CMK (cell line): ENCODE data around the gene CWC15.
"Not testable (repeated sequence)": the region's sequence is repeated elsewhere in the genome, so short reads cannot be mapped to it uniquely, and the experiment has no call there.

Experiments
- DNase-seq: peaks from one replicate; pipeline ENCODE4 v3.0.0-alpha.2; 2010; ENCODE audit warnings: low read depth

CWC15 gene

DNA sequence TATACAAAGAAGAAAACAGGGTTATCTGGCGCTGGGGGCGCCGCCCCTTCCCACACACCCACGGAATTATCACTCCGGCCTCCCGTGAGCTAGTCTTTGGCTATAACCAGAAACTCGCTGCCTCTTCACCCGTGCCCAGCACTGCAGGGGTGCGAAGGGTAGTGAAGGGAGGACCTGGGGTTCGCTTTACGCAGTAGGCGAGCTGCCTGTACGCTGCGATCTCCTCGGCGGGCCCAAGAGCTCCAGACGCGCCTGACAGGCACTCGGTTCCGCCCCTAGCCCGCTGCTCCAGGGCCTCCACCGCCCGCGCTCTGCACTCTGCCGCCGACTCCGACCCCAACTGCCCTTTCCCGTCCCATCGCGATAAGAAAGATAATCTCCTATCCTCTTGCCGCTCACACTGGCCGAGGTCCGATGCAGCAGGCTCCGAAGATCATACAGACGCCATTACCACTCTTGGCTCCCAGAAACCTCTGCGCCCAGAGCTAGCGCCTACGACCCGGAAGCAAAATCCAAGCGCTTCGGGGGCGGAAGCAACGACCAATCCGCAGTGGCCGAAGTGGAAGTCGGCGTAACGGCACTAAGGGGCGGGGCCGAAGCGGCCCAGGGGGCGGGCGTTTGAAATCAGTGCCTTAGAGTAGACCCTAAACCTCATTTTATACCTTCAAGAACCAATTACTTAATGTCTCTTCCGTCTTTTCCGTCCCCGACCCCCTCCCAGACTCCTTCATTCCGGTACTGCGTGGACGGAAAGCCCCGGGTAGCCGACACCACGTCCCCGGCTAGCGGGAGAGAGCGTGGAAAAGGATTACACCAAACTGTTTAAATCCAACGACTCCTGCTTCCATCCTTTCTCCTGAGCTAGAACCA is at the start of gene CWC15, which contains the start of gene KDM4D:
TSS of gene CWC15 (minus strand) at position 458 of the 870 bp plus-strand sequence. CDS start 1,371 bp downstream, outside the sequence.
TSS of gene KDM4D (plus strand) at position 611 of the 870 bp plus-strand sequence. CDS start 23,664 bp downstream, outside the sequence.
- DNase-seq: peak; percentile 75

DNA sequence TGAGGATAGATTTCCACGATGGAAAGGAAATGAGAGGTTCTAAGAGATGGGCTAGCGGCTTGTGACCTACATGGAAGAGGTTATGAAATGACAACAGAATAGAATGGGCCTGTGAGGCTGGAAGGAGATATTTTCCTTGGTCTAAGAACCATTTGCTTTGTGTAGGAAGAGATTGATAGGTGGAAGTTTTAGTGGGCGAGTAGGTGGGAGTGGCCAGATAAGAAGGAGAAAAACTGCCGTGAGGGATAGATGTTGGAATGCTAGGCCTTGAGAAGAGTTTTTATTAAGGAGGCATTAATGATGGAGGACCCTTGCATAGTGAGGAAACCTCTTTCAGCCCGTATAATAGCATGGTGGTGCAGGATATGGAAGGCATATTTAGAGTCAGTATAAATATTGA is 48.1 kb upstream of the CWC15 start:
- not testable (repeated sequence) for DNase-seq

DNA sequence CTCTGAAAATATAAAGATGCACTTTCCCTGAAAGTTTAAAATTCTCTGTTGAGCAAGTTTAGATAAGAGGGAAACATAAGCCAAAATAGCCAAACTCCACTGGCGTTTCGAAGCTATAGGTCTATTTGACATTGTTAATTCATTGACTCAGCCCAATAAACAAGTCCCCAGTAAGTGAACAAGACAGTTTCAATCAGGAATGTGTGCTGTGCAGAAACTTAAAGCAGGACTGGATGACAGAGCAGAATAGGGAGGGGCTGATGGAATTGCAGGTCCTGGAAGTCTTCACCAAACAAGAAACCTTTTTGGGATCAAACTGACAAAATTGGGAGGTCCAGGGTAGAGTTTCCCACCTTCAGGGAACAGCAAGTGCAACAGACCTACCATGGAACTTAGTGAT is 42.8 kb upstream of the CWC15 start:
- no peak for DNase-seq

- no peak for DNase-seq
Observed at GRCh38 chr11:95014184-95014821, 40.9 kb upstream of the CWC15 start.

- DNase-seq: no peak
Observed at GRCh38 chr11:95011376-95011775, 38.0 kb upstream of the CWC15 start.

GRCh38 chr11:95005642-95006041 is 32.3 kb upstream of the CWC15 start:
- DNase-seq: no peak

DNA sequence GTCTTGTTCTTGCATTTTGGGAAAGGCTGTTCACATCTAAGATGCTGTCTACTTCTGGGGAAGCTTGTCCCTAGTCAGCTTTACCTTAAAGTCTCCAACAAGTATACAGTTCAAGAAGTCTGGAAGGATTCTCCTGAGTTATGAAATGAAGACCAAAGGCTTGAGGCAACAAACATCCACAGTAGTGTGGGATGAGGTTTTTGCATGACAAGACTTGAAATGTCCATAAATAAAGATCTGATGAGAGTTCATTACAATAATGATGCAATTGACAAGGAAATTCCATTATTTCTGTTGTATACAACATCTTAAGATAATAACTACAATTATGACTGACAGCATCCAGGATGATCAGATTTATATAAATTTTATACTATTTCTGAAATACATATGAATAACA is 30.4 kb upstream of the CWC15 start:
- no peak for DNase-seq

- DNase-seq: no peak
Observed at GRCh38 chr11:94998285-94998684, 24.9 kb upstream of the CWC15 start.

DNA sequence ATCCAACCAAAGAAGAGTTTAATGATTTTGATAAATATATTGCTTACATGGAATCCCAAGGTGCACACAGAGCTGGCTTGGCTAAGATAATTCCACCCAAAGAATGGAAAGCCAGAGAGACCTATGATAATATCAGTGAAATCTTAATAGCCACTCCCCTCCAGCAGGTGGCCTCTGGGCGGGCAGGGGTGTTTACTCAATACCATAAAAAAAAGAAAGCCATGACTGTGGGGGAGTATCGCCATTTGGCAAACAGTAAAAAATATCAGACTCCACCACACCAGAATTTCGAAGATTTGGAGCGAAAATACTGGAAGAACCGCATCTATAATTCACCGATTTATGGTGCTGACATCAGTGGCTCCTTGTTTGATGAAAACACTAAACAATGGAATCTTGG is 24.1 kb upstream of the CWC15 start:
- DNase-seq: no peak

- no peak for DNase-seq
Observed at GRCh38 chr11:94993400-94993943, 20.1 kb upstream of the CWC15 start.

DNA sequence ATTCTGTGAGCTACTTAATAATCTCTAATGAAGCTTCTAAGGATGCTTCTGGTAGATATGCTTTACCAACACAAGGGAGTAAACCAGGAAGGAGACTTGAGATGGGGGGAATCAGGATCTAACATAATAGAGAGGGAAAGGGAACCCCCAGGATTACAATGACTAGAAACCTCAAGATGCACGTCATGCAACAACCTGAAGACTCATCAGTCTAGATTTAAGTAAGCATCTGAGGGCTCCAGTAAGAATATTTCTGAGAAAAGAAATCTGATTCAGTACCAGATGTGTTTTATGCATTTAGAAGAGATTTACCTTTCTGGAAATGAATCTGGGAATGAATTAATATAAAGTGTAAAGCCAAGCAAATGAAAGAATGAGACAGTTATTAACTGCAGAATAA is 15.4 kb upstream of the CWC15 start:
- no peak for DNase-seq

DNA sequence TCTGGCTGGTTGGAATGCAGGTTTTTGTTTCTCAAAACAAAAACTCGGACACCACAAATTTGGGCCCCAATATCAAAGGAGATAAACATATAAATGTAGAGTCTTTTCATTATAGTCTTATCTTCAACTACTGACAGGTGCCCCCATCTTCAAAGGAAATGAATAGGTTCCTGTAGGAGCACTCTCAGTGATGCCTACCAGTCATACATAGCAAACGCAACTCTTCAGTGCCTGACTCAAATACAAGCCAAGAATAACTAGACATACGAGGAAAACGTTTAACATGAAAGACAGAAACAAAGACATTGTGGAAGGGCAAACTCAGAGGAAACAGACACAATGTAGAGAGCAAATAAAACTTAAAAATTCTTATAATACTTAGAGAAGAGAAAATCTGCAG is 14.0 kb upstream of the CWC15 start:
- no peak for DNase-seq

DNA sequence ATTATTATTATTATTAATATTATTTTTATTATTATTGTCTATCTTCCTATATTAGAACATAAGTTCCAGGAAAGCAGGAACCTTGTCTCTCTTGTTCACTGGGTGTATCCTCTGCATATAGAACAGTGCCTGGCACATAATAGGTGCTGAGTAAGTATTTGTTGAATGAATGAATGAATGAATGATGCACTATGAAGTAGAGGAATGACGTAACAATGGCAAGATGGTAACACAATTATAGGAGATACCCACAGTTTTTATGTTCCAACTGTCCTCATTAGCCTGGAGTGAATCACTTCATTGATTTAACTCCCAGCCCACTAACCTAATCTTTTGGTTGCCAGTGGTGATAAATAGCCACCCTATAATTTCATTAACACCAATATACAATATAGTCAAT is 2.2 kb upstream of the CWC15 start:
- no peak for DNase-seq

DNA sequence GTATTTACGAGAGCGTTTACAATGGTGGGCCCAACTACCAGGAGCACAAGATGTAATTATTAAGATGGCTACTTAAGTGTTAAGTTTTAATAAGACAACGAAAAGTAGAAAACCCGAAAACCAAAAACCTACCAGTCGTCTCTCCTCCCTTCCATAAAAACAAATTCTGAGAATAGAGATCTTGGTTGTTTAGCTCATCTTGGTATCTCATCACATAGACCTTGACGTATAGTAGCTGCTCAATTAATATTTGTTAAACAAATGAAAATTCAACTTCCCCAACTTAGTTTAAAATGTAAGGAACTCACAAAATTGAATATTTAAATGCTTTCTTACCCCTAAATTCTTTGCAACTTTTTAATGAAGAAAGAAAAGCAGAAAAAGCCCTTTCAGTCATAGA is 822 bp upstream of the CWC15 start:
- no peak for DNase-seq

GRCh38 chr11:94972700-94973098 is 657 bp downstream of the CWC15 start:
- DNase-seq: no peak

DNA sequence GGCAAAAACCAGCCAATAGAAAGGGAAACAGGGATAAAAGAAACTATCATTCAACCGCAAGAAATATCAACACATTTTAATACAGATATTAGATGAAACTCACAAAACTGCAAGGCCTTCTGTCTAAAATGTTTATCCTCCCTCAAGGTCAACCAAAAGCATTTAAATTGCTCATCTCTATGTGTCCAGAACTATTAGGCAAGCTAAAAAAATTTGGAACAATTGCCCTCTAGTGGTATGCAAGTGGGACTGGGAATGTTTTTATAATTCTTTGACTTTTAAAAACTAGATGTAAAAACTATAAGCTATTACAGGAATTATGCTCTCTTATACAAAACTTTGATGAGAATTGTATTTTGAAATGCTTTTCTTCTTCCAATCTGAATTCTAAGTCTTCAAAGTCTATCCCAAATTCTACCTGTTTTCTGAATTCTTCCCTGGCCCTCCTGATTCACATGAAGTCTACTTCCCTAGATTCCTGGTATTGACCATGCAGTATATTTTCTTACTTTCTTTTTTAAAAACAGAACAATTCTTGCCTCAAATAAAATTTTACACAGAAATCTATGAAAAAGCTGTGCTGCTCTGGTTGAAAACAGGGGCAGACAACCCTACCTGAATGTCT is 4.9 kb downstream of the CWC15 start:
- DNase-seq: peak; percentile 21

- no peak for DNase-seq
Observed at GRCh38 chr11:94964934-94965333, 8.4 kb downstream of the CWC15 start.

DNA sequence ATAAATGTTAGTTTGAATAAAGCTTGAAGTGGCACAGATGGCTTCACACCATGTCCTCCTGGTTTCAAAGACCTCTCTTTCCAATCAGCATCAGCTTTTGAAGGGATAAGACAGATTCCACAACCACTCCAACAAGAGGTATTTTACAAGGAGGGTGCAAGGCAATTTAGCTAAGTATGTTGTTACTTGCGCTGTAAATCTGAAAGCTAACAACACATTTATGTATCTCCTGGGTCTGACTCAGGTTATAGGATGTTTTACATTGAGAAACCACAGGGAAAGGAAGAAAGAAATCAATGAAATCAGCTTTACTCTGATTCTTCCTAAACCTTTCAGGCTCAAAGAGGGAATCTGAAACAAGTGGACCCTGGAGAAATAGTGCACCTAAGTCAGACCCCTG is 12.1 kb downstream of the CWC15 start:
- DNase-seq: no peak

DNA sequence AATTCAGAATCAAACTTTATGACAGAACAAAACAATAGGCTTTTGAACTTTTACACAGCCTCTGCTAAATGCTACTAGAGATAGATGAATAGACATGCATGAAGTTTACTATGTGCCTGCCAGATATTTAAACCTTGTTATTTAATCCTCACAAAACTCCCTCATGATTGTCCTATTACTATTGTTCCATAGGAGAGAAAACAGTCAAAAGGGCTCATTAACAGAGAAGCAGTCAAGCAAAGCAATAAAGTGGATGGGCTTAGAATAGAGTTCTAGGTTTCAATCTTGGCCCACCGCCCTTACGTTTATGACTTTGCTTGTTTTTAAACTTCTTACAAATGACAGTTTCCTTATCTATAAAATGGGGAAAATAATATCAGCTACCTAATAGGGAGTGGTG is 12.9 kb downstream of the CWC15 start:
- DNase-seq: no peak

DNA sequence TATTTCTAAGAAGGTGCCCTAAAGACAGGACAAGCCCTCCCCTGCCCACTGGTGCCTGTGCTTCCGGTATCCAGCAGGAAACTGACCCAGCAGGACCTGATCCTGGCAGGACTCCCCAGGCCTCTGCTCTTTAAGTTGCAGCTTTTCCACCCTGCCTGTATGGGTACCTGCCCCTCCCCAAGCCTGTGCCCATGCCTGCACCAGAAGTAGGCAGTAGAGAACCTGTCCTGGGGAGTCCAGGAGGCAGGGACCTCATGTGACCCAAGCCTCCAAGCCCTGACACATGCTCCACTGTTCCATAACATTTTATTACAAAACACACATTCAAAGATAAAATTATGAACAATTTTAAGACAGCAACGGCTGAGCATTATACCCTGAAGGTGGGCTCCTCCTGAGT is 14.2 kb downstream of the CWC15 start:
- no peak for DNase-seq

DNA sequence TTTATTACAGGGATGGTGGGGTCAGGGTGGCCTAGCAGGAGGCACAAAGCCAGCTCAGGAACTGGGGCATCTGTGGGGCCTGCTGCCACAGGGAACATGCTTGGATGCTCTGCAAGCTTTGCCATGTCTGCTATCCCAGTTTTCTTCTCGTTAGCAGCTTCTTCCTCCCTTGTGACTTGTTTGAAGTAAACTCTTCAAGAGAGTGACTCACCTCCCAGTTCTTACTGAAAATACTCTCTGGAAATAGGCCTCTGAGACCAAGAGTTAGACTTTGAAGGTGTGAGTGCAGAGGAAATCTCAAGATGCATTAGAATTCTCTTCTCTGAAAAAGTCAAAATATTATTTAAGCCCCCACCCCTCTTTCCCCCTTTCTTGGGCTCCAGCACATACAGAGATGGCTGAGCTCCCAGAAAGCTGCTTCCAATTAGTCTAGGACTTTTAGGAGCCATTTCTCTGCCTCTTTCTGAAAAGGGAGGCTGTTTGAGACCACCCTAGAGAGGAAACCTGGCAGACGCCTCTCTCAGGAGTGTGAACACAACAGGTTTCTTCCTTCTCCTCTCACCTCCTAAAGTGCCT is 15.1 kb downstream of the CWC15 start:
- no peak for DNase-seq

DNA sequence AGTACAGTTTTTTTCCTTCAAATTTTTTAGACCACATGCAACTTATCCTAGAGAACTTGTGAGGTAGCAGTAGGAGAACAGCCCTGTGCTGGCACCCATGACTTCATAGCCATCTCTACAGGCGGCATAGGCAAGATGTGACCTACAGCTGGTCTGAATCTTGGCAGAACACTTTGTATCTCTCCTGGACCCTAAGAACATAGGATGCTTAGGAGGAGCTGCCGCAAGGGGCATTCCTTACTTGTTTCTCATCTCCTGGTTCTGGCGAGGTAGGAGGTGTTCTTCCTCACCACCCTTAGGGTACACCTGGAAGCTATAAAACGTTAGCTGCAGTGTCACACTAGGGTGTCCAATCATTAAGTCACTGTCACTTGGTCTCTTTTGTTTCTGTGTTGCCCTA is 16.4 kb downstream of the CWC15 start:
- DNase-seq: no peak
